ENCODE data around the gene CDC40.
"Not testable (repeated sequence)": the region's sequence is repeated elsewhere in the genome, so short reads cannot be mapped to it uniquely, and the experiment has no call there.

The CDC40 gene

GRCh38 chr6:110201151-110201884 lies 21.1 kb downstream of the CDC40 start:
- no peak for DNase-seq (ENCODE audit: low read depth)

- DNase-seq (ENCODE audit: low read depth): no peak
Observed at GRCh38 chr6:110207652-110208051, 27.4 kb downstream of the CDC40 start.

- no peak for DNase-seq (ENCODE audit: low read depth)
Observed at GRCh38 chr6:110211753-110212152, 31.5 kb downstream of the CDC40 start.

GRCh38 chr6:110214338-110214737 lies 34.1 kb downstream of the CDC40 start:
- DNase-seq (ENCODE audit: low read depth): no peak

- DNase-seq (ENCODE audit: low read depth): no peak
Observed at GRCh38 chr6:110216140-110216539, 35.9 kb downstream of the CDC40 start.

GRCh38 chr6:110217266-110217665 lies 37.0 kb downstream of the CDC40 start:
- no peak for DNase-seq (ENCODE audit: low read depth)

GRCh38 chr6:110221738-110222137 lies 41.5 kb downstream of the CDC40 start:
- no peak for DNase-seq (ENCODE audit: low read depth)

GRCh38 chr6:110226261-110226660 lies 46.0 kb downstream of the CDC40 start:
- DNase-seq (ENCODE audit: low read depth): no peak

GRCh38 chr6:110232450-110232849 lies 52.2 kb downstream of the CDC40 start:
- DNase-seq (ENCODE audit: low read depth): no peak

GRCh38 chr6:110233770-110234374 lies 53.6 kb downstream of the CDC40 start:
- DNase-seq (ENCODE audit: low read depth): no peak

- not testable (repeated sequence) for DNase-seq (ENCODE audit: low read depth)
Observed at GRCh38 chr6:110236007-110236406, 55.8 kb downstream of the CDC40 start.

GRCh38 chr6:110239526-110240274 lies 59.5 kb downstream of the CDC40 start:
- no peak for DNase-seq (ENCODE audit: low read depth)

- not testable (repeated sequence) for DNase-seq (ENCODE audit: low read depth)
Observed at GRCh38 chr6:110244621-110245020, 64.4 kb downstream of the CDC40 start.

- DNase-seq (ENCODE audit: low read depth): no peak
Observed at GRCh38 chr6:110246378-110246777, 66.2 kb downstream of the CDC40 start.

- DNase-seq (ENCODE audit: low read depth): no peak
Observed at GRCh38 chr6:110246900-110247546, 66.8 kb downstream of the CDC40 start.

- no peak for DNase-seq (ENCODE audit: low read depth)
Observed at GRCh38 chr6:110250058-110250457, 69.8 kb downstream of the CDC40 start.

- no peak for DNase-seq (ENCODE audit: low read depth)
Observed at GRCh38 chr6:110250838-110251237, 70.6 kb downstream of the CDC40 start.

- DNase-seq (ENCODE audit: low read depth): no peak
Observed at GRCh38 chr6:110255211-110255750, 75.1 kb downstream of the CDC40 start.

- DNase-seq (ENCODE audit: low read depth): no peak
Observed at GRCh38 chr6:110256366-110256765, 76.1 kb downstream of the CDC40 start.

GRCh38 chr6:110265273-110265672 lies 85.0 kb downstream of the CDC40 start:
- no peak for DNase-seq (ENCODE audit: low read depth)

GRCh38 chr6:110266996-110267395 lies 86.8 kb downstream of the CDC40 start:
- no peak for DNase-seq (ENCODE audit: low read depth)

- no peak for DNase-seq (ENCODE audit: low read depth)
Observed at GRCh38 chr6:110269623-110270022, 89.4 kb downstream of the CDC40 start.

Data from T-helper 22 cell (primary cell).